Osteoblast (primary cell): ENCODE results near the gene S100A10. TPM values are rescaled to one million over a fixed set of nuclear protein-coding genes. Genes with fewer than 3 reads are reported as not detected.

ENCODE experiments used
- DNase-seq: peaks from one replicate; pipeline ENCODE4 v3.0.0; 2011; ENCODE audit warnings: low spot score, mixed read lengths; ENCODE audit not compliant: insufficient read length; ENCODE audit errors: missing footprints
- H2AFZ ChIP-seq: 2 replicates; pipeline ENCODE4 v1.6.0; 2011; ENCODE audit warnings: mild to moderate bottlenecking, low read length
- H3K27ac ChIP-seq: 2 replicates; pipeline ENCODE4 v1.5.1; 2011; ENCODE audit warnings: mild to moderate bottlenecking, low read depth, low read length, moderate library complexity
- H3K27me3 ChIP-seq: 2 replicates; pipeline ENCODE4 v1.6.0; 2012; ENCODE audit warnings: mild to moderate bottlenecking, control low read depth, inconsistent platforms, low read length, moderate library complexity; ENCODE audit not compliant: insufficient read depth
- H3K36me3 ChIP-seq: 2 replicates; pipeline ENCODE4 v1.5.1; 2011; ENCODE audit warnings: mild to moderate bottlenecking, low read length, control low read depth, moderate library complexity; ENCODE audit not compliant: insufficient read depth
- H3K4me1 ChIP-seq: 2 replicates; pipeline ENCODE4 v1.5.1; 2011; ENCODE audit warnings: mild to moderate bottlenecking, low read length, control low read depth, moderate library complexity; ENCODE audit not compliant: insufficient read depth
- H3K4me2 ChIP-seq: 2 replicates; pipeline ENCODE4 v1.6.0; 2011; ENCODE audit warnings: mild to moderate bottlenecking, low read length; ENCODE audit not compliant: insufficient read depth
- H3K4me3 ChIP-seq: fragments of 200-600 bp; sonication (generic); 3 replicates; pipeline ENCODE4 v1.5.1; 2012; ENCODE audit warnings: mild to moderate bottlenecking, low read length, inconsistent platforms; ENCODE audit not compliant: insufficient read depth
- H3K79me2 ChIP-seq: 2 replicates; pipeline ENCODE4 v1.6.0; 2012; ENCODE audit warnings: mild to moderate bottlenecking, low read length, control low read depth, inconsistent platforms; ENCODE audit not compliant: insufficient read depth
- H3K9me3 ChIP-seq: 2 replicates; pipeline ENCODE4 v1.5.1; 2011; ENCODE audit warnings: low read depth, low read length, control low read depth
- H4K20me1 ChIP-seq: 2 replicates; pipeline ENCODE4 v1.6.0; 2012; ENCODE audit warnings: mild to moderate bottlenecking, low read length, control low read depth; ENCODE audit not compliant: insufficient read depth
- CTCF ChIP-seq: IDR thresholded peaks from 2 replicates; pipeline ENCODE4 v1.5.1; 2011; ENCODE audit warnings: mild to moderate bottlenecking, low read depth, low read length, moderate library complexity; ENCODE audit errors: extremely low read depth
- total RNA-seq: library from RNA; depleted of rRNA; stranded (reverse); fragments of >200 nt; gene quantifications from 2 replicates; pipeline ENCODE4 v1.2.3, GENCODE V29; 2012

The S100A10 gene
- total RNA-seq, 1 donor = 116 TPM

- Histone ChIP-seq H3K4me2 (no peak overlapping the region), H3K27ac (no peak overlapping the region), H4K20me1 (no peaks in the 10 kb centered on the region), H2AFZ (no peak overlapping the region), H3K9me3 (no peaks in the 10 kb centered on the region), H3K4me3 (no peak overlapping the region), H3K4me1 (peaks cover 21% of the 10 kb centered on the region), H3K27me3 (no peaks in the 10 kb centered on the region), H3K36me3 (no peaks in the 10 kb centered on the region), H3K79me2 (no peaks in the 10 kb centered on the region)
- no peak for DNase-seq
- TF ChIP-seq CTCF = no peak
These were observed 23.5 kb downstream of the S100A10 start for GRCh38 chr1:151970128-151970527.

GRCh38 chr1:151968791-151969399 is 24.8 kb downstream of the S100A10 start:
- Histone ChIP-seq H3K4me2 (no peak overlapping the region), H3K27me3 (no peaks in the 10 kb centered on the region), H3K36me3 (no peaks in the 10 kb centered on the region), H3K79me2 (no peaks in the 10 kb centered on the region), H2AFZ (no peak overlapping the region), H3K27ac (no peak overlapping the region), H4K20me1 (no peaks in the 10 kb centered on the region), H3K4me1 (peaks cover 21% of the 10 kb centered on the region), H3K9me3 (no peaks in the 10 kb centered on the region), H3K4me3 (no peak overlapping the region)
- TF ChIP-seq CTCF = no peak
- DNase-seq = no peak

- H3K4me2 ChIP-seq = no peak overlapping the region
These were observed 25.6 kb downstream of the S100A10 start for GRCh38 chr1:151968058-151968457.

GRCh38 chr1:151967091-151967490 is 26.6 kb downstream of the S100A10 start:
- Histone ChIP-seq H3K27ac (no peak overlapping the region), H3K27me3 (no peaks in the 10 kb centered on the region), H3K79me2 (no peaks in the 10 kb centered on the region), H3K9me3 (no peaks in the 10 kb centered on the region), H4K20me1 (no peaks in the 10 kb centered on the region), H3K4me3 (no peak overlapping the region), H3K4me2 (no peak overlapping the region), H2AFZ (no peak overlapping the region), H3K4me1 (peaks cover 8% of the 10 kb centered on the region), H3K36me3 (no peaks in the 10 kb centered on the region)
- DNase-seq = no peak
- TF ChIP-seq CTCF = no peak

More at GRCh38 chr1:151968058-151968457, 25.6 kb downstream of the S100A10 start:
- Histone ChIP-seq H3K4me3 (no peak overlapping the region), H4K20me1 (no peaks in the 10 kb centered on the region), H2AFZ (no peak overlapping the region), H3K4me1 (peaks cover 17% of the 10 kb centered on the region), H3K79me2 (no peaks in the 10 kb centered on the region), H3K9me3 (no peaks in the 10 kb centered on the region), H3K36me3 (no peaks in the 10 kb centered on the region), H3K27me3 (no peaks in the 10 kb centered on the region), H3K27ac (no peak overlapping the region)
- DNase-seq = peak; percentile 76
- peak; percentile 81 for TF ChIP-seq CTCF
